ENCODE results near the gene SMG1.
A peak's percentile ranks its signal among the peaks of the same experiment; 100 is the strongest.

SMG1 gene

GRCh38 chr16:18842565-18842964, 83.6 kb downstream of the SMG1 start:
- no peak for DNase-seq

- no peak for DNase-seq
Observed at GRCh38 chr16:18841833-18842525, 84.2 kb downstream of the SMG1 start.

- DNase-seq: no peak
Observed at GRCh38 chr16:18839555-18839954, 86.7 kb downstream of the SMG1 start.

- no peak for DNase-seq
Observed at GRCh38 chr16:18836702-18837101, 89.5 kb downstream of the SMG1 start.

- DNase-seq: no peak
Observed at GRCh38 chr16:18834864-18835263, 91.3 kb downstream of the SMG1 start.

- no peak for DNase-seq
Observed at GRCh38 chr16:18833707-18834505, 92.3 kb downstream of the SMG1 start.

GRCh38 chr16:18832613-18833012, 93.6 kb downstream of the SMG1 start:
- no peak for DNase-seq

- DNase-seq: no peak
Observed at GRCh38 chr16:18832006-18832405, 94.2 kb downstream of the SMG1 start.

- no peak for DNase-seq
Observed at GRCh38 chr16:18829251-18829650, 97.0 kb downstream of the SMG1 start.

- DNase-seq: no peak
Observed at GRCh38 chr16:18827890-18828289, 98.3 kb downstream of the SMG1 start.

GRCh38 chr16:18816286-18816685, 109.9 kb downstream of the SMG1 start:
- no peak for DNase-seq

GRCh38 chr16:18811925-18812324, 114.3 kb downstream of the SMG1 start:
- DNase-seq: no peak

GRCh38 chr16:18809165-18809564, 117.0 kb downstream of the SMG1 start:
- no peak for DNase-seq

- no peak for DNase-seq
Observed at GRCh38 chr16:18805257-18805773, 120.9 kb downstream of the SMG1 start.

- no peak for DNase-seq
Observed at GRCh38 chr16:18804540-18804939, 121.7 kb downstream of the SMG1 start.

GRCh38 chr16:18803569-18804462, 122.4 kb downstream of the SMG1 start:
- no peak for DNase-seq

- no peak for DNase-seq
Observed at GRCh38 chr16:18802767-18803343, 123.4 kb downstream of the SMG1 start.

GRCh38 chr16:18801145-18801972, 124.8 kb downstream of the SMG1 start, which contains the start of gene ARL6IP1:
ARL6IP1 (minus strand) TSS chr16:18801549; CDS start chr16:18801466, 83 bp downstream.
- peak; percentile 98 for DNase-seq

- DNase-seq: no peak
Observed at GRCh38 chr16:18800775-18801144, 125.4 kb downstream of the SMG1 start.

- DNase-seq: no peak
Observed at GRCh38 chr16:18800293-18800692, 125.9 kb downstream of the SMG1 start.

GRCh38 chr16:18799500-18799899, 126.7 kb downstream of the SMG1 start:
- no peak for DNase-seq

GRCh38 chr16:18797746-18798145, 128.5 kb downstream of the SMG1 start:
- no peak for DNase-seq

Data from activated gamma-delta T cell treated with Interleukin-2 at 50 U/mL for 16 hours (primary cell).